ENCODE data around the gene IRF2BP1.

IRF2BP1 gene

GRCh38 chr19:45842198-45842597 lies 43.7 kb downstream of the IRF2BP1 start:
- Histone ChIP-seq H3K9me3 (ENCODE audit: control insufficient read depth, low read length) (no peaks in the 10 kb centered on the region), H3K4me1 (ENCODE audit: control insufficient read depth, insufficient read depth, low read length) (no peaks in the 10 kb centered on the region), H3K4me3 (ENCODE audit: low read length) (no peak overlapping the region), H3K27me3 (replicated peaks; ENCODE audit: control insufficient read depth, insufficient read depth, low read length) (no peaks in the 10 kb centered on the region), H3K9ac (ENCODE audit: low read length) (no peak overlapping the region), H3K36me3 (ENCODE audit: control insufficient read depth, insufficient read depth, low read length, severe bottlenecking) (peaks cover 90% of the 10 kb centered on the region)
- no peak for DNase-seq (ENCODE audit: low read depth)

GRCh38 chr19:45834970-45835369 lies 51.0 kb downstream of the IRF2BP1 start:
- Histone ChIP-seq H3K36me3 (ENCODE audit: control insufficient read depth, insufficient read depth, low read length, severe bottlenecking) (peaks cover 89% of the 10 kb centered on the region), H3K9me3 (ENCODE audit: control insufficient read depth, low read length) (no peaks in the 10 kb centered on the region), H3K4me1 (ENCODE audit: control insufficient read depth, insufficient read depth, low read length) (no peaks in the 10 kb centered on the region), H3K27me3 (replicated peaks; ENCODE audit: control insufficient read depth, insufficient read depth, low read length) (no peaks in the 10 kb centered on the region), H3K9ac (ENCODE audit: low read length) (no peak overlapping the region), H3K4me3 (ENCODE audit: low read length) (no peak overlapping the region)
- DNase-seq (ENCODE audit: low read depth): no peak
